ENCODE measurements around the gene IL4.

IL4 gene

GRCh38 chr5:132714456-132715307 lies 40.9 kb downstream of the IL4 start:
- peak; percentile 6 for DNase-seq (ENCODE audit: low read depth)
- TF ChIP-seq CTCF (IDR thresholded peaks at IDR 0.05; ENCODE audit: low read depth, low read length): no peak
- no peak overlapping the region for H3K4me3 ChIP-seq (ENCODE audit: low read depth, low read length)

GRCh38 chr5:132718544-132719312 lies 44.9 kb downstream of the IL4 start:
- no peak for DNase-seq (ENCODE audit: low read depth)
- H3K4me3 ChIP-seq (ENCODE audit: low read depth, low read length): no peak overlapping the region
- no peak for TF ChIP-seq POLR2A (IDR thresholded peaks at IDR 0.05; ENCODE audit: extremely low read depth, insufficient read length)
- TF ChIP-seq MAX (IDR thresholded peaks at IDR 0.05; ENCODE audit: low read depth, low read length): no peak
- no peak for TF ChIP-seq CTCF (IDR thresholded peaks at IDR 0.05; ENCODE audit: low read depth, low read length)
- TF ChIP-seq MYC (IDR thresholded peaks at IDR 0.05; ENCODE audit: low read depth, low read length): no peak

GRCh38 chr5:132725745-132726144 lies 52.0 kb downstream of the IL4 start:
- no peak overlapping the region for H3K4me3 ChIP-seq (ENCODE audit: low read depth, low read length)
- no peak for DNase-seq (ENCODE audit: low read depth)
- TF ChIP-seq MAX (IDR thresholded peaks at IDR 0.05; ENCODE audit: low read depth, low read length) (no peak), MYC (IDR thresholded peaks at IDR 0.05; ENCODE audit: low read depth, low read length) (no peak), POLR2A (IDR thresholded peaks at IDR 0.05; ENCODE audit: extremely low read depth, insufficient read length) (no peak), CTCF (IDR thresholded peaks at IDR 0.05; ENCODE audit: low read depth, low read length) (no peak)

- H3K4me3 ChIP-seq (ENCODE audit: low read depth, low read length): no peak overlapping the region
- no peak for DNase-seq (ENCODE audit: low read depth)
- TF ChIP-seq MAX (IDR thresholded peaks at IDR 0.05; ENCODE audit: low read depth, low read length) (no peak), CTCF (IDR thresholded peaks at IDR 0.05; ENCODE audit: low read depth, low read length) (no peak), POLR2A (IDR thresholded peaks at IDR 0.05; ENCODE audit: extremely low read depth, insufficient read length) (no peak), MYC (IDR thresholded peaks at IDR 0.05; ENCODE audit: low read depth, low read length) (no peak)
Observed at GRCh38 chr5:132729896-132730295, 56.1 kb downstream of the IL4 start.
